GM21576 (cell line): ENCODE measurements around the gene MYOZ3.
A peak's percentile ranks its signal among the peaks of the same experiment; 100 is the strongest.

ENCODE experiments used
- ATAC-seq: cut with Tn5 transposase; IDR thresholded peaks from one replicate; pipeline ENCODE4 v1.9.1; 2021; ENCODE audit warnings: mild to moderate bottlenecking, moderate library complexity; ENCODE audit not compliant: unreplicated experiment

The MYOZ3 gene

DNA sequence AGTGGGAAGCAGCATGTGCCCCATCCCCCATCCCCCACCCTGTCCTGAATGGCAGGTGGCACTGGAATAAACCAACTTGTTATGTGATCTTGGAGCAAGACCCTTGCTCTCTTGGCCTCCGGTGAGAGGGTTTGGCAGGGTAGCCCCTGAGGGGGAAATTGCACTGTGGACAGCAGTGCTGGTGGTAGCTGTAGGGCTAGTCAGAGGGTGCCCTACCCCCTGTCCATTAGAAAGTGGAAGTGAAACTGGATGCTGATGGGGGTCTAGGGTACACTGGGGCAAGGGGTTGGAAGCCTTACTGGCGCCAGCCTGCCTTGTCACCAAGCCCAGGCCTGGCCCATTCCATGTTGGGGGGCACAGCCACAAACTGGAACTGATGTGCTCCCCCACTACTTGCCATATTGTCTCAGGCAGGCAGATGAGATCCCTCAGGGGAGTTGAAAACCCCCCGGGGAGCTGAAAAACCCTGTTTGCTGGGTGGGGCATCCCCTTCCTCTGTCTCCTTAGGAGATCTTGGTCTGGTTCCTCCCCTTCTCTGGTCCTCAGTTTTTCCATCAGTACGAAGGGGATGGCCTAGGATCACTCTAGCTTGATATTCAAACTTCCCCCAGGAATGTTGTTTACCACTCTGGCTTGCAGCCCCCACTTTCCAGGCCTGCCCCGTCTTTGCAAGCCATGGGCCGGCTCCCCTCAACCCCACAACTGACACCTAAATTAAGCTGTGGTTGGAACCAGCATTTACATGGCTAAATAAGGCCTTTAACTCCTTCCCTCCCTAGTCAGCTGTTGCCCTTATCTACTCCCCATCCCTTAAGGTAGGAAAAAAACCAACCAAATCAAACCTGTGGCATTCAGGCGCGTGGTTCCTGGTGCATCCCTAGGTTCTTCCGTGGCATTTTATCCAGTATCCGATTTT, 35.0 kb upstream of the MYOZ3 start:
- peak; percentile 46 for ATAC-seq

DNA sequence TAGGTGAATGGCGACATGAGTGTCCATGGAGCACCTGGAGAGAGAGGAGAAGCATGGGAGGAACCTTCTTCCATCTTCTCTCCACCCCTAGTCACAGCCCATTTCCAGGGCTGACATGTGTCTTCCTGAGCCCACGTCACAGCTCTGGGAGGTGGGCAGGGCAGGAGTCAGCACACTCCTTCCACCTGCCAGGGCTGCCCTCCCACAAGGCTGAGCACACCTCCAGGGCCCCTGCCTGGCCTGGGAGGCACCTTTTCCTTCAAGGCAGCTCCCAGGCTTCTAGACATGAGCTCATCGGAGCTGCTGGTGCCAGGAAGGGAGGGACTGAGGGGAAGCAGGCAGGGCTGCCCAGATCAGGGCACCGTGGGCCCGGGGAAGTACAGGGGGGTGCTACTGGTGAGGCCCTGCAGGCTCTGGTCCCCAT, 34.2 kb upstream of the MYOZ3 start:
- ATAC-seq = no peak

DNA sequence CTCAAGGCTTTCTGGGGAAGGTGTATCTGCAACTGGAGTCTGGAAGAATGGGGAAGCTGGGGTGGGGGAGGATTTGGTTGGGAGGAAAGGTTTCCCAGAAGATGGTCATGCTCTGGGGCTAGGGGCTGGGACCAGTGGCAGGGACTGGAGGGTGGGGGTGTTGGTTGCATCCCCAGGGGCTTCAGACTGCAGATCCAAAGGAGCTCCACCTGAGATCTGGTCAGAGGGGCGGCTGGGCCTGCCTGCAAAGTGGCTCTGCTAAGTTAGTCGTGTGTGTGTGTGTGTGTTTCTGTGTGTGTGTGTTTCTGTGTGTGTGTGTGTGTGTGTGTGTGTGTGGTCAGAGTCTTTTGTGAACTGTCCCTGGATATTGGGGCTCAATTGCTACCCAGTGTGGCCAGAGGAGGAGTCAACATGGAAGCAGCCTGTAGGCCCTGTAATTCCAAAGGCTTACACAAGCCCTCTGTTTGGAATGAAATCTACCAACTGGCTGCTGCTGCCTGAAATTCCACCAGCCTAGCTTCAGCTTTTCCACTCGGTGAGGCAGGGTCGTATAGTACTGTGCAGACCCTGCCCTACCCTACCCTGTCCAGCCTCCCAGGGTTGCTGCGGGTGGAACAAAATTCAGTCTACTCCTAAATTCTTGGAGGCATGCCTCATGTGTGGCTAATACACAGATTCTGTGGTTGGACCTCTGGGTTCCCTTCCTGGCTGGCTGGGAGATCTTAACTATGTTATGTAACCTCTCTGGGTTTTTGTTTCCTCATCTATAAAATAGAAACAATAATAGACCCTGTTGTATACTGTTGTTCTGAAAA, 33.1 kb upstream of the MYOZ3 start:
- ATAC-seq = no peak

GRCh38 chr5:150628936-150629485, 32.0 kb upstream of the MYOZ3 start:
- ATAC-seq = no peak

- ATAC-seq = no peak
Measured at GRCh38 chr5:150630016-150630415, 31.0 kb upstream of the MYOZ3 start.

- no peak for ATAC-seq
Measured at GRCh38 chr5:150630461-150631325, 30.4 kb upstream of the MYOZ3 start.

DNA sequence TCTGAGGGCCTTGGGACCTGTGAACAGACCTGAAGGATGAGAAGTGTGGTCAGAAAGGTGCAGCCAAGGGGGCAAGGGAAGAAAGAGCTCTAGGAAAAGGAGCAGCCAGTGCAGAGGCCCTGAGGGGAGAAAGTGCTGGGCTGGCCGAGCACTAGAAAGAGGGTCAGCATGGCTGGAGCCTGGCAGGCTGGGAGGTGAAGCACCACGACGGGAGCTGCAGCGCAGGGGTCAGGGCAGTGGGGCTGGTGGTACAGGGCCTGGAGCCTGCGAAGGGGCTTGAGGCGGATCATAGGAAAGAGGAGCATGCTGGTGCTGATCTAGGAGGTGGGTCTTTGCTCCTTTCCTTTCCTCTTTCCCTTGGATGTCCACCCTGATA, 29.7 kb upstream of the MYOZ3 start:
- no peak for ATAC-seq

DNA sequence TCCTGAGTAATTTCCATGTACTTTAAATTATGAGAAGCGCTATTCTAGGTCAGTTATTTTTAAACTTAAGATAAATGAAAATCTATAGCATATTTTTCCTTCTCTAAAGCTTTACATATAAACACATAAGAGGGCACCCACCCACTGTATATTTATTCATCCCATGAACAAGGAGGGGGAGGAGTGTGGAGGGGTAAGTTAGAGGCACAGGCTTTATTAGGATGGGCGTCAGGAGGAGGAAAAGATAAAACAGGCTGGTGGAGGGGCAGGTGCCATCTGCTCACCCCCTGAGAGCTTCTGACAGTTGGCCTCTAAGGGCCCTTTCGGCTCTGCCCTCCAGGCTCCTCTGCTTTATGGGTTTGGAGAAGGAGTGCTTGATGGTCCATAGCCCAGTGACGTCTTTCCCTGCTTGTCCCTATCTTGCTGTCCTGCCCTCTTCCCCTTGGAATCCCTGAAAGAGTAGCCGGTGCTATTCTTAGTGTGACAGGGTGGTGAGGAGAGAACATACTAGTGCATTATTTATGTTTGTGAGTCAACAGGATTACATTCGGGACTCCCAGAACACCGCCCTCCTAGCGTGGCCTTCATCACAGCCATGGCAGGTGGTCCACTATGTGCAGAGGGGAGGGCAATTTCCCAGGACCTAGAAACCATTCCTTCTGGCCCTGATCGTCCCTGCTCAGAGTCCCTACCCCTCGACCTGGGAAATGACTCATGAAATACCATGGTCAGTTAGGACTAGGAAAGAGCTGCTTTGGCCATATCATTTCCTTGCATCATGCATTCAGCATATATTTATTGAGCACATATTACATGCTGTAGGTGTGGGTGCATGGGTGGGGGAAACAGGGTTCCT, 28.5 kb upstream of the MYOZ3 start:
- ATAC-seq = no peak

DNA sequence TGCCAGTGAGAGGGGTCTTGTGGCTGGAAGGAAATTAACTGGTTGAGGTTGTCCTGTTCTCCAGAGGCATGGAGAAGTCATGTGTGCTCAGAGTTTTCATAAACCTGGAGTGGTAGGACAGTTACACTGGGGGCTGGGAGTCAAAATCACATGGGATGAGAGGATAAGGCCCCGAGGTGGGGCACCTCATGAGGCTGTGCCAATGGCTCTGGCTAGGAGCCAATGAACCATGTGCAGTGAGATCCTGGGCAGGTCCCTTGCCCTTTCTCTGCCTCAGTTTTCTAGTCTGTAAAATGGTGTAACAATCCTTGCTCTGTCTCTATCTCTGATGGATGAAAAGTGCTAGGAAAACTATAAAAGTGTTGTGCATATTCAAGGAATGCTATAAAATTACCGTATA, 27.6 kb upstream of the MYOZ3 start:
- ATAC-seq = no peak

GRCh38 chr5:150636391-150637244, 24.4 kb upstream of the MYOZ3 start:
- no peak for ATAC-seq

- ATAC-seq = no peak
Measured at GRCh38 chr5:150637245-150638052, 23.6 kb upstream of the MYOZ3 start.

DNA sequence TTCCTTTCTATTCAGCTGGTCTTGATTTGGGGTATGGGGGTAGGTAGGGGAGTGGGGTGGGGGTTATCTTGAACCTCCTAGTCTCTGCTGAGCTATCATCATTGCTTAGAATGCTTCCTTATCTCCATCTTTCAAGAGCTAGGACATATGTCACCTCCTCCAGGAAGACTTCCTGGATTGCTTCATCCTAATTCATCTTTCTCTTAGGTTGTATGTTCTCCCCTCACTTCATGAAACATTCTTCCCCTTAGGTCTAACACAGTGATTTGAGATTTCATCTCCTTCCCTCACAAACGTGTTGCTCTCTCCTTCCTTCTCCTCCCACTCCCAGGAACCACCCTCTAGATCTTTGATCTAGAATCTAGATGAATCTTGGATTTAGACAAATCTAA, 23.0 kb upstream of the MYOZ3 start:
- no peak for ATAC-seq

DNA sequence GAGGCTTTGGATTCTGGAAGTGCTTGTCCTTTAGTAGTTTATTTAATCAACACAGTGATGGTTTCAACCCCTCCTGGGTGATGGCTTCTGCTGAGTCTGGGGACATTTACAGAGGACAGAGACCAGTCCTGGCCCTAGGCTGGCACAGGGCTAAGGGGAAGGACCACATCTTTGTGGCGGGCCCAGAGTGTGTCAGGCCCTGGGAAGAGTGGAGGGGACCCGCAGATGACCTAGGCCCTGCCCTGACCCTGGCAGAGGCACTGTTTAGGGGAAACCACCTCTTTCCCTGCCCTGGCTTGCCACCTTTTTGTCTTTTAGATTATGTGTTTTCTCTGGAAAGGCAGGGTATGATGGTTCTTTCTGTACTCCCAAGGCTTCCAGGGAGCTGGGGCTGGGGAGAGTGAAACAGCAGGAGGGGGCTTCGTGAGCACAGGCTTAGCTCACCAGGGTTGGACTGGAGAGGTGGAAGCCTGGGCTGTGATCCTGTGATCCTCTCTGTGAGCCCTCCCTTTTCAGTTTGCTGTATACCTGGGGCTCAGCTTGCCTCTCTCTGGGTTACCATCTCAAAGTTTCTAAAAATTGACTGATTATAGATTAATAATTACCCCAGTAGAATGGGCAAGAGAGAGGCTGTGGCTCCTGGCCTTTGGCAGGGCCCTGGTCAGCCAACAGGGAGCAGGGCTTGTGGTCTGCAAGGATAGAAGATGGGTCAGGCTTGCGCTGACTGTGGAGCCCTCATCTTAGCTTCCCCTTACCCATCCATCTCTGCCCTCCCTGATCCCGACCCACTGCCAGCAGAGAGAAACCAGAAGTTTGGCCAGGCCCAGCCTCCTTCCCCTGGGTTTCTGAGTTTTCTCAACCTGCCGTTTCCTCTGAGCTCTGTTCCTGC, 22.3 kb upstream of the MYOZ3 start:
- no peak for ATAC-seq

DNA sequence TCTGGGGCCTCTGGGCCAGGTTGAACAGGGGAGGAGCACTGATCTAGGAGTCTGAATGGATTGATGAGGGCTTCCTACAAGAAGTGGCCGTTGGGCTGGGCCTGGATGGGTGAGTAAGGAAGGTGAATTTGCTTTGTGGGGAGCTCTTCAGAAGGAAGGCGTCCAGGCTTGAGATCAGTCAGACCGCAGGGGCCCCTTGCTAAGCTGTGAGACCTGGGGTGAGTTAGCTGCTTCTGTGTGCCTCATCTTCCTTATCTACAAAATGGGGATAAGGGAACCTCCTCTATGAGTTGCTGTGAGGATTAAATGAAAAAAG, 21.7 kb upstream of the MYOZ3 start:
- ATAC-seq = no peak

GRCh38 chr5:150639751-150640150, 21.3 kb upstream of the MYOZ3 start:
- no peak for ATAC-seq

GRCh38 chr5:150640311-150641005, 20.6 kb upstream of the MYOZ3 start, which contains the start of gene SYNPO:
Gene SYNPO (plus strand): TSS chr5:150640660. CDS start chr5:150648276, 7,616 bp downstream.
- ATAC-seq = no peak
